ENCODE data around the gene PDE7B.

PDE7B gene

DNA sequence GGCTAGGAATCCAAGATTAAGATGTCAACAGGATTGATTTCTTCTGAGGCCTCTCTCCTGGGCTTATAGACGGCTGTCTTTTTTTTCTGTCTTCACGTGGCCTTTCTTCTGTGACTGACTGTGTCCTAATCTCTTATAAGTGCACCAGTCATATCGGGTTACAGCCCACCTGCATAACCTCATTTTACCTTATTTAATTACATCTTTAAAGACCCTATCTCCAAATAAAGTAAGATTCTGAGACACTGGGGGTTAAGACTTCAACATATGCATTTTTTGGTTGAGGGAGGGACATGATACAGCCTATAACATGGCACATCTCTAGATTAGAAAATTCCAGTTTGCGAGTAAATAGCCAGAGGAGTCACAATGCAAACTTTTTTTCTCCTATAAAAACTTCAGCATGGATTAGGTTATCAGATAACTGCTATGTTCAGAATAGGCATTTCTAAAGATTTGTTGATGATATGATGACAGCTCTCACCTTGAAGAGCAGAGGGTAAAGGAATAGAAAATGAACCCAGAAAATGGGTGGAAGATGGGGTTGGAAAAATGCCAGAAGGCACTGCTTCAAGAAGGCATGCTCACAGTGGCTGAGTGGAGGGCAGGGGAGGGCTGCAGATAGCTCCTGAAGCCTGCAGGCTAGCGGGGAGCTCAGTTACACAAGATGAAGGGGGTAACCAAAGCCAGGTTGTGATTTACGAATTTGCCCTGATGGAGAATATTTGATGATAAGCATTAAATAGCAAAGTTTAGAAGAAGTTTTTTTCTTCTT, 8.7 kb upstream of the PDE7B start:
- no peak overlapping the region for H3K4me3 ChIP-seq (ENCODE audit: low read depth, low read length)
- TF ChIP-seq, protein P1, sequence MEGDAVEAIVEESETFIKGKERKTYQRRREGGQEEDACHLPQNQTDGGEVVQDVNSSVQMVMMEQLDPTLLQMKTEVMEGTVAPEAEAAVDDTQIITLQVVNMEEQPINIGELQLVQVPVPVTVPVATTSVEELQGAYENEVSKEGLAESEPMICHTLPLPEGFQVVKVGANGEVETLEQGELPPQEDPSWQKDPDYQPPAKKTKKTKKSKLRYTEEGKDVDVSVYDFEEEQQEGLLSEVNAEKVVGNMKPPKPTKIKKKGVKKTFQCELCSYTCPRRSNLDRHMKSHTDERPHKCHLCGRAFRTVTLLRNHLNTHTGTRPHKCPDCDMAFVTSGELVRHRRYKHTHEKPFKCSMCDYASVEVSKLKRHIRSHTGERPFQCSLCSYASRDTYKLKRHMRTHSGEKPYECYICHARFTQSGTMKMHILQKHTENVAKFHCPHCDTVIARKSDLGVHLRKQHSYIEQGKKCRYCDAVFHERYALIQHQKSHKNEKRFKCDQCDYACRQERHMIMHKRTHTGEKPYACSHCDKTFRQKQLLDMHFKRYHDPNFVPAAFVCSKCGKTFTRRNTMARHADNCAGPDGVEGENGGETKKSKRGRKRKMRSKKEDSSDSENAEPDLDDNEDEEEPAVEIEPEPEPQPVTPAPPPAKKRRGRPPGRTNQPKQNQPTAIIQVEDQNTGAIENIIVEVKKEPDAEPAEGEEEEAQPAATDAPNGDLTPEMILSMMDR (IDR thresholded peaks at IDR 0.05; ENCODE audit: low read depth, low read length) = no peak

DNA sequence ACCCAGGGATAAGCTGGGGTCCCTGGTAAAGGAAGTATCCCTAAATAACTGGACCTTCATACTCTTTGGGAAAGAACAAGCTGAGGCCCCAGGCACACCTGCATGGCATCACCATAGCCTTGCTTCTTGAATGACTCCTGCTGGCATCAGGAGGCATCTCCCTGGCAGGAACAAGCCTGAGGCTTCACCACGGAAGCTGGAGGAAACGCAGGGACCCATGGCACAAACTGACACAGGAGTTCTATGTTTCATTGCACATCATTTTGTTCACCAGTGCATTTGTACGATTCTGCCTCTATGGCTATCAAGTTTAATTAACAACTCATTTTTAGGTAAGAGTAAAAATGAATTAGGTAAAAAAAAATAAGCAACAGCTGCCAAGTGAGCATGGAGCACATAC, 619 bp upstream of the PDE7B start:
- no peak overlapping the region for H3K4me3 ChIP-seq (ENCODE audit: low read depth, low read length)
- TF ChIP-seq, protein P1 (IDR thresholded peaks at IDR 0.05; ENCODE audit: low read depth, low read length) = no peak

DNA sequence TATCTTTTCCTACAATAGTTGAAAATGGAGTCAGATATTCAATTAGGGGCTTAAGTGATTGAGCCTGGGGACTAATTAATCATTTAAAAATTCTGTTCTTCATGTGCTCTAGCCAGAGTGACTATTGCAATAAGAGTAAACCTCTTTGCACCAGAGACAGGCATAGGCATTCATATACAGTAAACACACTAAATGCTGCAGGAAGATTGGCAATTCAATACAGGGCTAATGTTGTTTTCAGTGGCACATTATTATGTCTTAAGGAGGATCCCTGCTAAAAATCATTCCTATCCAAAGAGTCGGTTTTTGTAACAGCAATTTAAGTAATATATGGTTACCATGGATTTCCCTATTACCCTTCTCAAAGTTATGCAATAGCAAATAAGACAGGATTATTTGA, 1.2 kb downstream of the PDE7B start:
- peak overlapping the region; percentile 61 for H3K4me3 ChIP-seq (ENCODE audit: low read depth, low read length)

DNA sequence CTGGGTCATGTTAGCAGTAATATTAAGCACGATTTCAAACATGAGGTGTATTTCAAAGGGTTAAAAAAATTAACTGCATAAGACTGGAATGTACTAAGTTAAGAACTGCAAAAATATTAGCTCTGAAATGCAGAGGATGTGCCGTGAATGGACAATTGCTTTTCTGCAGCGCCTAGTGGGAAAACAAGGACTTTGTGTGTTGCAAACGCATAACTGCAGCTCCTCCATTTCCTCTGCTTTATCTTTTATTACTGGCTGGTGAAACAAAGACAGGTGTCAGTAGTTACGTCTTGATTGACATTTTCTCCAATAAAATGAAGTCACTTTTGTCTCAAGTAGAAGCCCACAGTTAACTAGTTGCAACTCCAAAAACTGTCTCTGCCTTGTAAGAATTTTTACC, 1.7 kb downstream of the PDE7B start:
- peak overlapping the region; percentile 61 for H3K4me3 ChIP-seq (ENCODE audit: low read depth, low read length)
- TF ChIP-seq, protein P1 (IDR thresholded peaks at IDR 0.05; ENCODE audit: low read depth, low read length) = no peak

More for the DNA sequence above, 1.2 kb downstream of the PDE7B start:
- TF ChIP-seq, protein P1 (IDR thresholded peaks at IDR 0.05; ENCODE audit: low read depth, low read length) = no peak

DNA sequence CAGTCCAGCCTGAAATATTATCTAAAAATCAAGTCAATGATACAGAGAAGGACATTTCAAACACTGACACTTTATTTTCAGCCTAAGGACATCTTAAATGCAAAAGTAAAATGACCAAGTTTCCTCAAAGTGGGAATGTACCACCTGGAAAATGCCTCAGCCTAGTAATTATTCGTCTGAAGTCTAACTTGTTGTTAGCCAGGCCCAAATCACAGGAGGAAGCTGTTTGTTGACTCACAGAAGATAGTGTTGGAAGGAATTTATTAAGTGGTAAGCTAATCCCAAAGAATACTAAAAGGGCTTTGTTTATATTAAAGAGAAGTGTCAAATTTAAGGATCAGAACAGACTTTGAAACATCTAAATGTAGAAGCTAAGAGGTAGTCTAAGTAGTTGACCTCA, 2.5 kb downstream of the PDE7B start:
- TF ChIP-seq, protein P1 (IDR thresholded peaks at IDR 0.05; ENCODE audit: low read depth, low read length) = no peak
- H3K4me3 ChIP-seq (ENCODE audit: low read depth, low read length) = no peak overlapping the region

DNA sequence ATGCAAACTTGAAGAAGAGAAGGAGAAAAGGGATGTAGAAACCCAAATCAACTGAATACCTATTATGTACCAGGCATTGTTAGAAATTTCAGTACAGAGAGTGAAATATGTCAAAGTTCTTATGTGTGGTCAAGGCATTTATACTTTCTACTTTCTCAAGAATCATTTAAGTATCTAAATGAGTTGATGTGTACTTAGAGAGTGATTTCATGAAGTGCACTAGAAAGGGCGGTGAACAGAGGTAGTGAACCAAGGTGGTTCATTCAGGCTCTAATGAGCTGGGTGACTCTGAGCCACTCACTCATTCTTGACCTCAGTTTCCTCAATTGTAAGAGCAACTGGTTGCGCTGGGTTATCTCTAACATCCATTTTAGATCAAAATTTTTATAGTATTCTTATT, 3.3 kb downstream of the PDE7B start:
- no peak overlapping the region for H3K4me3 ChIP-seq (ENCODE audit: low read depth, low read length)
- TF ChIP-seq, protein P1 (IDR thresholded peaks at IDR 0.05; ENCODE audit: low read depth, low read length) = no peak

DNA sequence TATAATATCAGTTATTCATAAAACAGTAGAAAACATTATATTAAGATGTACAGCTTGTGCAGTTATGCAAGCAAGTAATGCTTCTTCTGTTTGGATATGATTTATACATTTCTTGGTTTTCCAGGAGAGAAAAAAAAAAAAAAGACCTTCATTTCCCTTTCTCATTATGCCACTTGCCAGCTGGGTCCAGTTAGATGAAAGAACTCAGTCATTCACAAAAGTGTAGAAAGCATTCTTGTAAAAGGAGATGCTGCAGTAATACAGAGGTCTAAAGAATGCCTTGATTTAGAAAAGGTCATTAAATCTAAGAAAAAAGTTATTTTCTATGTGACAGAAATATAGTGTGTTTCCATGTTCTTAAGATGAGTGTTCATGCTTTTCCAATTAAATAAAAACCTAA, 7.4 kb downstream of the PDE7B start:
- no peak overlapping the region for H3K4me3 ChIP-seq (ENCODE audit: low read depth, low read length)
- TF ChIP-seq, protein P1 (IDR thresholded peaks at IDR 0.05; ENCODE audit: low read depth, low read length) = no peak
